B cell (primary cell): ENCODE results near the gene SEH1L. TPM values are rescaled to one million over a fixed set of nuclear protein-coding genes. Genes with fewer than 3 reads are reported as not detected.

Source experiments
- ATAC-seq: fragments of 200-7000 bp; cut with Tn5 transposase; one replicate; pipeline ENCODE4 v1.10.0; 2021; ENCODE audit warnings: low read depth, mild to moderate bottlenecking, moderate number of reproducible peaks, moderate library complexity
- CTCF ChIA-PET: fragments of 350-600 bp; sonication (Branson Sonifier 250); formaldehyde crosslinking; loops from one replicate; lab custom pipeline; 2021; ENCODE audit warnings: antibody characterized with exemption, inconsistent platforms; lab: Charles Lee
- POLR2A ChIA-PET: fragments of 350-600 bp; sonication (Branson Sonifier 250); formaldehyde crosslinking; loops from one replicate; lab custom pipeline; 2021; ENCODE audit warnings: antibody characterized with exemption; lab: Charles Lee
- DNase-seq: peaks from one replicate; pipeline ENCODE4 v3.0.0; 2013
- H2AFZ ChIP-seq: 2 replicates; pipeline ENCODE4 v1.6.1; 2012; ENCODE audit warnings: mild to moderate bottlenecking, low read depth, low read length; ENCODE audit not compliant: insufficient read depth, poor library complexity, severe bottlenecking
- H3K27ac ChIP-seq, 2 donors: 1 replicate in 1 of 2; 2 replicates in 1 of 2; pipeline ENCODE4 v1.5.1; 2012 to 2013; ENCODE audit warnings: low read length in 2 of 2, mild to moderate bottlenecking in 2 of 2, moderate library complexity in 1 of 2
- H3K27me3 ChIP-seq, 4 experiments: fragments of 200-600 bp in 1 of 4; sonication (generic) in 1 of 4; replicated peaks in 1 of 4; 1 replicate in 2 of 4; 2 replicates in 2 of 4; pipeline versions ENCODE4 v1.6.1 to v1.7.0; 2013 to 2016; ENCODE audit warnings: low read length in 3 of 4, mild to moderate bottlenecking in 2 of 4, mixed read lengths in 1 of 4, moderate library complexity in 1 of 4; ENCODE audit not compliant: insufficient read depth in 4 of 4, control insufficient read depth in 3 of 4; ENCODE audit errors: control extremely low read depth in 1 of 4
- H3K36me3 ChIP-seq, 2 experiments: replicated peaks in 1 of 2; 1 replicate in 1 of 2; 2 replicates in 1 of 2; pipeline versions ENCODE4 v1.6.1 to v1.7.1; 2013; ENCODE audit warnings: low read length in 1 of 2; ENCODE audit not compliant: insufficient read depth in 2 of 2, control insufficient read depth in 1 of 2; ENCODE audit errors: control extremely low read depth in 1 of 2, extremely low read depth in 1 of 2
- H3K4me1 ChIP-seq, 2 donors: fragments of 200-600 bp in 1 of 2; sonication (generic) in 1 of 2; 1 replicate in 1 of 2; 2 replicates in 1 of 2; pipeline versions ENCODE4 v1.5.1 to v1.6.1; 2013 to 2017; ENCODE audit warnings: low read length in 2 of 2; ENCODE audit not compliant: control insufficient read depth in 2 of 2, insufficient read depth in 2 of 2
- H3K4me2 ChIP-seq: replicated peaks from 2 replicates; pipeline ENCODE3; 2012; ENCODE audit warnings: mild to moderate bottlenecking, low read depth, low read length; ENCODE audit not compliant: poor library complexity, severe bottlenecking
- H3K4me3 ChIP-seq, 5 experiments: fragments of 200-600 bp in 1 of 5; sonication (generic) in 1 of 5; 1 replicate in 3 of 5; 2 replicates in 2 of 5; pipeline versions ENCODE4 v1.5.1 to v1.7.0; 2011 to 2016; ENCODE audit warnings: low read length in 4 of 5, mild to moderate bottlenecking in 4 of 5, low read depth in 2 of 5, control low read depth in 1 of 5, moderate library complexity in 1 of 5; ENCODE audit not compliant: insufficient read depth in 1 of 5; ENCODE audit errors: control extremely low read depth in 1 of 5, extremely low read depth in 1 of 5
- H3K79me2 ChIP-seq: fragments of 200-600 bp; sonication (generic); one replicate; pipeline ENCODE4 v1.6.0; 2016; ENCODE audit warnings: low read length; ENCODE audit not compliant: control insufficient read depth, insufficient read depth
- H3K9ac ChIP-seq: fragments of 200-600 bp; sonication (generic); 2 replicates; pipeline ENCODE4 v1.6.1; 2017; ENCODE audit warnings: mild to moderate bottlenecking, low read length, moderate library complexity
- H3K9me3 ChIP-seq, 3 donors: one replicate each; pipeline versions ENCODE4 v1.6.1 to v1.7.1; 2013; ENCODE audit warnings: low read length in 2 of 3; ENCODE audit not compliant: control insufficient read depth in 2 of 3, insufficient read depth in 1 of 3; ENCODE audit errors: control extremely low read depth in 1 of 3
- H4K20me1 ChIP-seq: 2 replicates; pipeline ENCODE4 v1.6.0; 2012; ENCODE audit warnings: mild to moderate bottlenecking, low read length; ENCODE audit not compliant: insufficient read depth, control insufficient read depth, poor library complexity, severe bottlenecking
- H3K27ac Mint-ChIP-seq: one replicate; pipeline ENCODE4 v1.8.0; 2021; ENCODE audit warnings: mixed read lengths
- H3K27me3 Mint-ChIP-seq: one replicate; pipeline ENCODE4 v1.8.0; 2021; ENCODE audit warnings: mixed read lengths
- H3K4me1 Mint-ChIP-seq: one replicate; pipeline ENCODE4 v1.8.0; 2021; ENCODE audit warnings: mixed read lengths
- H3K4me3 Mint-ChIP-seq: one replicate; pipeline ENCODE4 v1.8.0; 2021; ENCODE audit warnings: mixed read lengths
- H3K9me3 Mint-ChIP-seq: one replicate; pipeline ENCODE4 v1.8.0; 2022; ENCODE audit warnings: mixed read lengths; ENCODE audit not compliant: insufficient read depth
- CTCF ChIP-seq: fragments of 200-600 bp; IDR thresholded peaks from one replicate; pipeline ENCODE4 v1.8.0; 2022; ENCODE audit warnings: antibody characterized with exemption, mild to moderate bottlenecking
- EZH2 ChIP-seq: IDR thresholded peaks from 2 replicates; pipeline ENCODE4 v1.6.1; 2012; ENCODE audit warnings: borderline replicate concordance, low read depth, mild to moderate bottlenecking, moderate library complexity, low read length; ENCODE audit not compliant: insufficient read depth, poor library complexity, severe bottlenecking
- WGBS: methylation state at CpG from one replicate; pipeline ENCODE4 v1.1.5; 2013; ENCODE audit warnings: missing lambda C conversion rate; ENCODE audit not compliant: insufficient coverage; 5-methylcytosine and 5-hydroxymethylcytosine counted together
- intact Hi-C: fragments of 100-400 bp; cut with micrococcal nuclease; formaldehyde crosslinking; loops from one replicate; pipeline ENCODE4 v1.10.0; 2022
- polyA plus RNA-seq: library from polyadenylated mRNA; depleted of rRNA; stranded (reverse); fragments of >200 nt; gene quantifications from 2 replicates; pipeline ENCODE4 v1.2.3, GENCODE V29; 2012
- total RNA-seq, 2 donors: library from RNA; stranded (reverse); fragments of 120-200 nt in 1 of 2; gene quantifications; 1 replicate in 1 of 2; 2 replicates in 1 of 2; pipeline versions ENCODE4 v1.2.3 to v1.2.4, GENCODE V29; 2013 to 2022

Gene SEH1L
- total and polyA plus RNA-seq, 2 donors (not counting 1 experiment from before 2014, with no cell fraction given) = 8.7 to 46.4 TPM

GRCh38 chr18:12929477-12930083 lies 18.2 kb upstream of the SEH1L start:
- no peaks in the 10 kb centered on the region for H3K79me2 ChIP-seq
- ChIA-PET CTCF (interaction anchor here (1.4 kb wide), 1 partner anchor 202 kb away, joined by 4 read pairs; no protein-coding TSS in a partner anchor), POLR2A (no interaction called here)
- intact Hi-C loops = no loop called here
- H3K9me3 ChIP-seq = no peaks in the 10 kb centered on the region
- no peaks in the 10 kb centered on the region for H3K4me1 ChIP-seq
- Mint-ChIP-seq H3K9me3 (no peaks in the 10 kb centered on the region), H3K4me3 (no peak overlapping the region), H3K27me3 (peaks cover 2% of the 10 kb centered on the region), H3K27ac (no peak overlapping the region), H3K4me1 (peaks cover under 1% of the 10 kb centered on the region)
- H4K20me1 ChIP-seq = no peaks in the 10 kb centered on the region
- H3K36me3 ChIP-seq = no peaks in the 10 kb centered on the region
- WGBS = 90% methylated on average over 2 of the region's 5 CpGs
- no peak overlapping the region for H3K27ac ChIP-seq
- no peak overlapping the region for H3K4me2 ChIP-seq
- H2AFZ ChIP-seq = no peak overlapping the region
- TF ChIP-seq CTCF = no peak
- no peak for TF ChIP-seq EZH2
- ATAC-seq = no peak
- H3K9ac ChIP-seq = no peak overlapping the region
- DNase-seq = no peak
- no peaks in the 10 kb centered on the region for H3K27me3 ChIP-seq
- H3K4me3 ChIP-seq = no peak overlapping the region

- Mint-ChIP-seq H3K4me3 (no peak overlapping the region), H3K9me3 (no peaks in the 10 kb centered on the region), H3K4me1 (peaks cover 2% of the 10 kb centered on the region), H3K27ac (no peak overlapping the region), H3K27me3 (peaks cover 4% of the 10 kb centered on the region)
- Histone ChIP-seq H3K4me2 (no peak overlapping the region), H3K9me3 (no peaks in the 10 kb centered on the region), H3K9ac (no peak overlapping the region), H2AFZ (no peak overlapping the region), H3K36me3 (no peaks in the 10 kb centered on the region), H3K27ac (no peak overlapping the region), H3K4me3 (no peak overlapping the region), H4K20me1 (no peaks in the 10 kb centered on the region), H3K79me2 (no peaks in the 10 kb centered on the region), H3K4me1 (no peaks in the 10 kb centered on the region), H3K27me3 (no peaks in the 10 kb centered on the region)
- ChIA-PET CTCF (interaction anchor here (2.2 kb wide), 1 partner anchor 203 kb away, joined by 8 read pairs; no protein-coding TSS in a partner anchor), POLR2A (no interaction called here)
- no CpG with 5 or more reads among the region's 3 CpGs for WGBS
- TF ChIP-seq EZH2 = no peak
- no peak for TF ChIP-seq CTCF
- ATAC-seq (no peak), DNase-seq (no peak)
- intact Hi-C loops = no loop called here
Measured at GRCh38 chr18:12930376-12930775, 17.4 kb upstream of the SEH1L start.
